Endothelial cell of umbilical vein (primary cell): ENCODE results near the gene GARIN5B. TPM values are rescaled to one million over a fixed set of nuclear protein-coding genes. Genes with fewer than 3 reads are reported as not detected.

ENCODE experiments used
- BruUV-seq: library from RNA; stranded (reverse); fragments of 400-500 nt; replicated peaks from 2 replicates; lab custom pipeline; 2021; lab: Mats Ljungman, UMichigan
- CTCF ChIA-PET: fragments of 300-600, 350-600 bp; sonication (Branson Sonifier 250); formaldehyde crosslinking; loops from one replicate; lab custom pipeline; 2021; ENCODE audit warnings: antibody characterized with exemption, inconsistent platforms; lab: Charles Lee
- POLR2A ChIA-PET: fragments of 300-600, 350-600 bp; sonication (Branson Sonifier 250); formaldehyde crosslinking; loops from one replicate; lab custom pipeline; 2021; ENCODE audit warnings: antibody characterized with exemption, inconsistent platforms; lab: Charles Lee
- DNase-seq: peaks from one replicate; pipeline ENCODE4 v3.0.0-alpha.2; 2011; ENCODE audit warnings: low read depth, low spot score
- FAIRE-seq: peaks from 2 replicates; lab custom pipeline; 2011; peaks lifted over from hg19 to GRCh38; lab: Jason Lieb, UNC
- H2AFZ ChIP-seq: 2 replicates; pipeline ENCODE4 v1.6.0; 2012; ENCODE audit warnings: low read depth, low read length, control low read depth, inconsistent platforms
- H3K27ac ChIP-seq: 2 replicates; pipeline ENCODE4 v1.5.1; 2011; ENCODE audit warnings: low read depth, mild to moderate bottlenecking, control low read depth, low read length, moderate library complexity; ENCODE audit not compliant: insufficient read depth
- H3K27me3 ChIP-seq, 2 experiments: 2 replicates each; pipeline versions ENCODE4 v1.6.0 to v1.6.1; 2011; ENCODE audit warnings: low read length in 2 of 2, mixed read lengths in 1 of 2; ENCODE audit not compliant: control insufficient read depth in 2 of 2, insufficient read depth in 2 of 2
- H3K36me3 ChIP-seq, 2 experiments: 2 replicates in 1 of 2; 3 replicates in 1 of 2; pipeline ENCODE4 v1.5.1; 2011; ENCODE audit warnings: low read length in 2 of 2, mild to moderate bottlenecking in 1 of 2, moderate library complexity in 1 of 2; ENCODE audit not compliant: control insufficient read depth in 2 of 2, insufficient read depth in 2 of 2; ENCODE audit errors: extremely low read depth in 1 of 2
- H3K4me1 ChIP-seq: 3 replicates; pipeline ENCODE4 v1.5.1; 2011; ENCODE audit warnings: mild to moderate bottlenecking, low read length; ENCODE audit not compliant: control insufficient read depth, insufficient read depth; ENCODE audit errors: extremely low read depth
- H3K4me2 ChIP-seq: 2 replicates; pipeline ENCODE4 v1.6.1; 2011; ENCODE audit warnings: low read length, control low read depth, mixed read lengths; ENCODE audit not compliant: insufficient read depth
- H3K4me3 ChIP-seq, 3 experiments: fragments of 200-600 bp in 1 of 3; sonication (generic), shearing (Covaris generic) in 1 of 3; replicated peaks in 1 of 3; 2 replicates each; pipeline ENCODE4 v1.5.1; 2011 to 2016; ENCODE audit warnings: control low read depth in 3 of 3, low read length in 3 of 3, mild to moderate bottlenecking in 2 of 3, inconsistent platforms in 1 of 3, low read depth in 1 of 3, moderate library complexity in 1 of 3; ENCODE audit not compliant: insufficient read depth in 1 of 3
- H3K79me2 ChIP-seq: 2 replicates; pipeline ENCODE4 v1.6.0; 2012; ENCODE audit warnings: low read length, inconsistent platforms; ENCODE audit not compliant: control insufficient read depth, insufficient read depth
- H3K9ac ChIP-seq: replicated peaks from 2 replicates; pipeline ENCODE3; 2011; ENCODE audit warnings: low read length, control low read depth; ENCODE audit not compliant: insufficient read depth; ENCODE audit errors: extremely low read depth
- H3K9me1 ChIP-seq: replicated peaks from 3 replicates; pipeline ENCODE4 v1.6.0; 2011; ENCODE audit warnings: mild to moderate bottlenecking, low read length; ENCODE audit not compliant: control insufficient read depth, insufficient read depth; ENCODE audit errors: extremely low read depth
- H3K9me3 ChIP-seq: replicated peaks from 2 replicates; pipeline ENCODE4 v1.5.1; 2012; ENCODE audit warnings: low read length, inconsistent platforms; ENCODE audit not compliant: control insufficient read depth, insufficient read depth
- H4K20me1 ChIP-seq: replicated peaks from 2 replicates; pipeline ENCODE3; 2011; ENCODE audit warnings: mild to moderate bottlenecking, low read length; ENCODE audit not compliant: control insufficient read depth, insufficient read depth; ENCODE audit errors: extremely low read depth
- CTCF ChIP-seq, 2 donors: IDR thresholded peaks; 1 replicate in 1 of 2; 2 replicates in 1 of 2; pipeline ENCODE4 v1.5.1; 2011; ENCODE audit warnings: low read length in 2 of 2, mild to moderate bottlenecking in 2 of 2, moderate library complexity in 2 of 2, control low read depth in 1 of 2, inconsistent platforms in 1 of 2, low read depth in 1 of 2; ENCODE audit not compliant: insufficient read depth in 1 of 2; ENCODE audit errors: extremely low read depth in 1 of 2
- EZH2 ChIP-seq: IDR thresholded peaks from 2 replicates; pipeline ENCODE4 v1.6.1; 2012; ENCODE audit warnings: borderline replicate concordance, low read depth, mild to moderate bottlenecking, moderate library complexity, low read length, inconsistent platforms; ENCODE audit not compliant: severe bottlenecking
- FOS ChIP-seq: IDR thresholded peaks from 2 replicates; pipeline ENCODE4 v1.6.1; 2011; ENCODE audit warnings: mild to moderate bottlenecking, low read length, moderate library complexity, borderline replicate concordance; ENCODE audit not compliant: insufficient read depth
- GATA2 ChIP-seq: IDR thresholded peaks from 2 replicates; pipeline ENCODE4 v1.7.0; 2011; ENCODE audit warnings: low read depth, mild to moderate bottlenecking, moderate library complexity, mixed read lengths, low read length; ENCODE audit not compliant: insufficient read length, insufficient read depth
- JUN ChIP-seq: IDR thresholded peaks from 2 replicates; pipeline ENCODE4 v1.6.1; 2011; ENCODE audit warnings: borderline replicate concordance, low read depth; ENCODE audit not compliant: insufficient read length, insufficient read depth
- MAX ChIP-seq: IDR thresholded peaks from 2 replicates; pipeline ENCODE4 v1.6.1; 2011; ENCODE audit not compliant: insufficient read depth, insufficient read length
- MYC ChIP-seq: IDR thresholded peaks from one replicate; pipeline ENCODE4 v1.6.1; 2011; ENCODE audit warnings: mild to moderate bottlenecking, low read depth, low read length
- POLR2A ChIP-seq: IDR thresholded peaks from 2 replicates; pipeline ENCODE4 v1.6.1; 2012; ENCODE audit warnings: low read depth, mild to moderate bottlenecking, control low read depth, low read length
- POLR2AphosphoS5 ChIP-seq: IDR thresholded peaks from 2 replicates; pipeline ENCODE4 v1.6.1; 2012; ENCODE audit warnings: low read depth, mild to moderate bottlenecking, control low read depth, low read length, moderate library complexity; ENCODE audit not compliant: insufficient read depth
- dilution Hi-C: fragments of 300-500 bp; cut with MboI; formaldehyde crosslinking; loops from one replicate; pipeline ENCODE4 v1.15.0; 2019; ENCODE audit warnings: low sequenced_read_pairs; ENCODE audit not compliant: extremely low pct_ligation_motif_present
- intact Hi-C: fragments of 100-400 bp; cut with micrococcal nuclease; formaldehyde crosslinking; loops from one replicate; pipeline ENCODE4 v1.10.0; 2022
- polyA plus RNA-seq, 4 experiments: library from polyadenylated mRNA; depleted of rRNA in 3 of 4; stranded (reverse) in 3 of 4; unstranded in 1 of 4; fragments of >200 nt; gene quantifications; 2 replicates each; pipeline versions ENCODE4 v1.2.1 to v1.2.3, GENCODE V29; 2011 to 2012; ENCODE audit warnings: missing spikeins in 1 of 4
- total RNA-seq: library from RNA; stranded (reverse); gene quantifications from 2 replicates; pipeline ENCODE4 v1.2.3, GENCODE V29; 2021

Gene GARIN5B
- total and polyA plus RNA-seq, 2 donors (not counting 3 experiments of a cell fraction or from before 2014, with no cell fraction given), result not detected

GRCh38 chr19:55316646-55317045 lies 46.4 kb downstream of the GARIN5B start:
- TF ChIP-seq FOS (no peak), MAX (no peak), POLR2A (no peak), GATA2 (no peak), CTCF (IDR thresholded peaks at IDR 0.05; ENCODE audit: extremely low read depth in 1 of 2, insufficient read depth in 1 of 2, low read depth in 1 of 2, low read length in 2 of 2) (no peak), JUN (no peak), MYC (no peak), EZH2 (no peak), POLR2AphosphoS5 (no peak)
- DNase-seq (no peak), FAIRE-seq (no peak)
- H2AFZ ChIP-seq, result no peak overlapping the region
- POLR2A ChIA-PET, result no interaction called here
- no peaks in the 10 kb centered on the region for H3K36me3 ChIP-seq
- no peak overlapping the region for H3K4me2 ChIP-seq
- H3K79me2 ChIP-seq, result no peaks in the 10 kb centered on the region
- H3K27me3 ChIP-seq, result no peaks in the 10 kb centered on the region
- no peak overlapping the region for H3K4me3 ChIP-seq
- no TSS peak for BruUV-seq
- no peaks in the 10 kb centered on the region for H3K4me1 ChIP-seq
- CTCF ChIA-PET, result interaction anchor here (2.1 kb wide), 1 partner anchor 15 kb away, joined by 8 read pairs; no protein-coding TSS in a partner anchor
- H3K9ac ChIP-seq, result no peak overlapping the region
- H3K9me3 ChIP-seq, result no peaks in the 10 kb centered on the region
- dilution Hi-C loops, result no loop called here
- no peaks in the 10 kb centered on the region for H4K20me1 ChIP-seq
- H3K27ac ChIP-seq, result no peak overlapping the region
- no peaks in the 10 kb centered on the region for H3K9me1 ChIP-seq
- intact Hi-C loops, result no loop called here
